OCI-LY1 (cell line): Measurements from ENCODE around the gene ZFPM1.

Experiments
- H2AFZ ChIP-seq: fragments of 200-600 bp; sonication (generic), shearing (Covaris generic); 2 replicates; pipeline ENCODE4 v1.6.0; 2014; ENCODE audit warnings: antibody characterized with exemption, mild to moderate bottlenecking, low read length
- H3F3A ChIP-seq: fragments of 200-600 bp; sonication (generic), shearing (Covaris generic); 2 replicates; pipeline ENCODE4 v1.6.0; 2014; ENCODE audit warnings: mild to moderate bottlenecking, antibody characterized with exemption, low read length, moderate library complexity; ENCODE audit not compliant: insufficient read depth
- H3K27ac ChIP-seq: fragments of 200-600 bp; sonication (generic); 2 replicates; pipeline ENCODE4 v1.5.1; 2014; ENCODE audit warnings: low read length, mixed run types, mild to moderate bottlenecking, low read depth; ENCODE audit not compliant: poor library complexity, severe bottlenecking
- H3K27me3 ChIP-seq: fragments of 200-600 bp; sonication (generic); 2 replicates; pipeline ENCODE4 v1.6.0; 2014; ENCODE audit warnings: antibody characterized with exemption, mild to moderate bottlenecking, low read length, moderate library complexity; ENCODE audit not compliant: insufficient read depth
- H3K36me3 ChIP-seq: fragments of 200-600 bp; sonication (generic); 2 replicates; pipeline ENCODE4 v1.6.1; 2014; ENCODE audit warnings: mild to moderate bottlenecking, antibody characterized with exemption, low read length, moderate library complexity, mixed read lengths; ENCODE audit not compliant: insufficient read depth
- H3K4me1 ChIP-seq: fragments of 200-600 bp; sonication (generic); 2 replicates; pipeline ENCODE4 v1.5.1; 2014; ENCODE audit warnings: mild to moderate bottlenecking, low read length, moderate library complexity; ENCODE audit not compliant: insufficient read depth, severe bottlenecking
- H3K4me2 ChIP-seq: fragments of 200-600 bp; sonication (generic), shearing (Covaris generic); 2 replicates; pipeline ENCODE4 v1.6.1; 2014; ENCODE audit warnings: low read length
- H3K4me3 ChIP-seq: fragments of 200-600 bp; sonication (generic); 2 replicates; pipeline ENCODE4 v1.5.1; 2014; ENCODE audit warnings: low read length, low read depth, mild to moderate bottlenecking, mixed read lengths; ENCODE audit not compliant: poor library complexity, severe bottlenecking
- H3K79me2 ChIP-seq: fragments of 200-600 bp; shearing (Covaris generic); 2 replicates; pipeline ENCODE4 v1.6.1; 2016; ENCODE audit warnings: mixed run types, low read length, mixed read lengths; ENCODE audit not compliant: insufficient read depth
- H3K9ac ChIP-seq: fragments of 200-600 bp; sonication (generic), shearing (Covaris generic); 2 replicates; pipeline ENCODE4 v1.6.1; 2014; ENCODE audit warnings: mild to moderate bottlenecking, low read length, mixed read lengths
- H3K9me2 ChIP-seq: fragments of 200-600 bp; sonication (generic), shearing (Covaris generic); 2 replicates; pipeline ENCODE4 v1.6.1; 2014; ENCODE audit warnings: low read depth, mild to moderate bottlenecking, low read length, mixed read lengths
- H3K9me3 ChIP-seq: fragments of 200-600 bp; shearing (Covaris generic); 2 replicates; pipeline ENCODE4 v1.6.1; 2014; ENCODE audit warnings: low read length, mixed read lengths
- H4K20me1 ChIP-seq: fragments of 200-600 bp; sonication (generic), shearing (Covaris generic); 2 replicates; pipeline ENCODE4 v1.6.0; 2016; ENCODE audit warnings: mild to moderate bottlenecking, low read length; ENCODE audit not compliant: insufficient read depth
- CTCF ChIP-seq: fragments of 200-600 bp; sonication (generic), shearing (Covaris generic); IDR thresholded peaks from 2 replicates; pipeline ENCODE4 v1.5.1; 2017; ENCODE audit warnings: mild to moderate bottlenecking, antibody characterized with exemption, low read length, moderate library complexity, mixed read lengths
- EZH2 ChIP-seq: fragments of 200-600 bp; sonication (generic), shearing (Covaris generic); IDR thresholded peaks from 2 replicates; pipeline ENCODE4 v1.8.0; 2017; ENCODE audit warnings: borderline replicate concordance, mixed run types, mild to moderate bottlenecking, antibody characterized with exemption, low read length, moderate library complexity, mixed read lengths

ZFPM1 gene

GRCh38 chr16:88440111-88440510 lies 13.0 kb upstream of the ZFPM1 start:
- H3K36me3 ChIP-seq: no peaks in the 10 kb centered on the region
- no peaks in the 10 kb centered on the region for H3K9me2 ChIP-seq
- H4K20me1 ChIP-seq: no peaks in the 10 kb centered on the region
- H3K27ac ChIP-seq: no peak overlapping the region
- no peak for TF ChIP-seq EZH2
- TF ChIP-seq CTCF: no peak
- no peaks in the 10 kb centered on the region for H3K9me3 ChIP-seq
- H2AFZ ChIP-seq: no peak overlapping the region
- H3K79me2 ChIP-seq: no peaks in the 10 kb centered on the region
- no peak overlapping the region for H3K4me3 ChIP-seq
- H3F3A ChIP-seq: no peaks in the 10 kb centered on the region
- H3K9ac ChIP-seq: no peak overlapping the region
- no peak overlapping the region for H3K4me2 ChIP-seq
- H3K4me1 ChIP-seq: no peaks in the 10 kb centered on the region
- peaks cover 7% of the 10 kb centered on the region; the same call in 1 of the 2 replicates for H3K27me3 ChIP-seq

- Histone ChIP-seq H3K4me1 (no peaks in the 10 kb centered on the region), H3K79me2 (no peaks in the 10 kb centered on the region), H3K36me3 (no peaks in the 10 kb centered on the region), H3K9me2 (no peaks in the 10 kb centered on the region), H3F3A (no peaks in the 10 kb centered on the region), H3K27me3 (peaks cover 7% of the 10 kb centered on the region; the same call in 1 of the 2 replicates), H3K9ac (no peak overlapping the region), H2AFZ (no peak overlapping the region), H3K9me3 (no peaks in the 10 kb centered on the region), H3K27ac (no peak overlapping the region), H3K4me2 (no peak overlapping the region), H4K20me1 (no peaks in the 10 kb centered on the region), H3K4me3 (no peak overlapping the region)
- TF ChIP-seq CTCF (no peak), EZH2 (no peak)
Observed at GRCh38 chr16:88440686-88441405, 12.2 kb upstream of the ZFPM1 start.

- no peak overlapping the region for H3K27ac ChIP-seq
- no peak overlapping the region for H2AFZ ChIP-seq
- no peaks in the 10 kb centered on the region for H3K9me2 ChIP-seq
- H3F3A ChIP-seq: no peaks in the 10 kb centered on the region
- H3K9me3 ChIP-seq: no peaks in the 10 kb centered on the region
- H3K36me3 ChIP-seq: no peaks in the 10 kb centered on the region
- no peaks in the 10 kb centered on the region for H3K79me2 ChIP-seq
- TF ChIP-seq EZH2 (no peak), CTCF (no peak)
- H3K9ac ChIP-seq: no peak overlapping the region
- H3K4me2 ChIP-seq: no peak overlapping the region
- no peaks in the 10 kb centered on the region for H3K4me1 ChIP-seq
- no peaks in the 10 kb centered on the region for H4K20me1 ChIP-seq
- no peak overlapping the region for H3K4me3 ChIP-seq
- peaks cover 7% of the 10 kb centered on the region; the same call in 1 of the 2 replicates for H3K27me3 ChIP-seq
Observed at GRCh38 chr16:88441460-88441859, 11.6 kb upstream of the ZFPM1 start.
